GM12878 (cell line): ENCODE data around the gene ATP6V0C. TPM values are rescaled to one million over a fixed set of nuclear protein-coding genes. Genes with fewer than 3 reads are reported as not detected.
A peak's percentile ranks its signal among the peaks of the same experiment; 100 is the strongest.
"Not testable (repeated sequence)": the region's sequence is repeated elsewhere in the genome, so short reads cannot be mapped to it uniquely, and the experiment has no call there.

Experiments
- ATAC-seq: fragments of 200-7000 bp; cut with Tn5 transposase; 3 replicates; pipeline ENCODE4 v1.9.1; 2020; ENCODE audit warnings: mild to moderate bottlenecking, moderate library complexity
- BruUV-seq: library from RNA; stranded (reverse); fragments of 400-500 nt; replicated peaks from 2 replicates; lab custom pipeline; 2021; lab: Mats Ljungman, UMichigan
- CTCF ChIA-PET: fragments of 300-600 bp; sonication (Branson Sonifier 250); formaldehyde crosslinking; extraction: SDS; loops from one replicate; lab custom pipeline; 2021; ENCODE audit warnings: inconsistent platforms; lab: Yijun Ruan, JAX
- POLR2A ChIA-PET: fragments of 350-600 bp; formaldehyde crosslinking; extraction: SDS; loops from one replicate; lab custom pipeline; 2021; ENCODE audit warnings: inconsistent platforms; lab: Charles Lee
- RAD21 ChIA-PET: fragments of 300-600 bp; sonication (Branson Sonifier 250); formaldehyde crosslinking; loops from one replicate; lab custom pipeline; 2023; ENCODE audit warnings: antibody characterized with exemption; ENCODE audit not compliant: unreplicated experiment; lab: Charles Lee
- SMC1A ChIA-PET: fragments of 300-600 bp; sonication (Branson Sonifier 250); formaldehyde crosslinking; loops from one replicate; lab custom pipeline; 2023; ENCODE audit not compliant: unreplicated experiment, uncharacterized antibody; lab: Charles Lee
- DNase-seq: peaks from one replicate; pipeline ENCODE4 v3.0.0-alpha.2; 2011; ENCODE audit warnings: low read depth, low spot score
- FAIRE-seq: peaks from 3 replicates; lab custom pipeline; 2011; peaks lifted over from hg19 to GRCh38; lab: Jason Lieb, UNC
- H2AFZ ChIP-seq: 2 replicates; pipeline ENCODE4 v1.6.0; 2011; ENCODE audit warnings: low read depth, low read length, control low read depth; ENCODE audit not compliant: control insufficient read depth
- H3K27ac ChIP-seq: 2 replicates; pipeline ENCODE4 v1.5.1; 2011; ENCODE audit warnings: control low read depth; ENCODE audit not compliant: control insufficient read depth, insufficient read depth
- H3K27me3 ChIP-seq, 2 experiments: replicated peaks in 1 of 2; 2 replicates each; pipeline versions ENCODE4 v1.6.0 to v1.6.1; 2011; ENCODE audit warnings: low read length in 1 of 2; ENCODE audit not compliant: control insufficient read depth in 2 of 2, insufficient read depth in 2 of 2
- H3K36me3 ChIP-seq, 2 experiments: 2 replicates each; pipeline ENCODE4 v1.5.1; 2011; ENCODE audit warnings: low read length in 1 of 2; ENCODE audit not compliant: control insufficient read depth in 2 of 2, insufficient read depth in 2 of 2
- H3K4me1 ChIP-seq: 2 replicates; pipeline ENCODE4 v1.6.1; 2011; ENCODE audit warnings: mild to moderate bottlenecking, low read length, moderate library complexity, mixed read lengths; ENCODE audit not compliant: control insufficient read depth, insufficient read depth
- H3K4me2 ChIP-seq: 2 replicates; pipeline ENCODE4 v1.6.0; 2011; ENCODE audit warnings: control low read depth; ENCODE audit not compliant: control insufficient read depth, insufficient read depth
- H3K4me3 ChIP-seq: fragments of 200-600 bp; sonication (generic); 2 replicates; pipeline ENCODE4 v1.5.1; 2016
- H3K79me2 ChIP-seq: 2 replicates; pipeline ENCODE4 v1.6.0; 2011; ENCODE audit warnings: low read length; ENCODE audit not compliant: control insufficient read depth, insufficient read depth
- H3K9ac ChIP-seq: 2 replicates; pipeline ENCODE4 v1.8.0; 2011; ENCODE audit warnings: low read length, control low read depth, mixed read lengths; ENCODE audit not compliant: control insufficient read depth, insufficient read depth
- H3K9me3 ChIP-seq: replicated peaks from 3 replicates; pipeline ENCODE4 v1.5.1; 2011; ENCODE audit warnings: mild to moderate bottlenecking, low read length; ENCODE audit not compliant: control insufficient read depth, insufficient read depth
- H4K20me1 ChIP-seq: 2 replicates; pipeline ENCODE4 v1.6.0; 2011; ENCODE audit not compliant: control insufficient read depth, insufficient read depth
- WGBS: methylation state at CpG from one replicate; pipeline ENCODE4 v1.1.6; 2016; ENCODE audit warnings: low lambda C conversion rate; ENCODE audit not compliant: insufficient replicate concordance, insufficient coverage; ENCODE audit errors: missing lambda C conversion rate; 5-methylcytosine and 5-hydroxymethylcytosine counted together
- in situ Hi-C: fragments of 300-500 bp; cut with MboI; formaldehyde crosslinking; loops from 9 replicates; pipeline ENCODE4 v1.14.3; 2018; ENCODE audit warnings: mixed read lengths
- intact Hi-C: fragments of 100-400 bp; cut with micrococcal nuclease; formaldehyde crosslinking; loops from one replicate; pipeline ENCODE4 v1.14.2; 2022; ENCODE audit not compliant: unreplicated experiment
- polyA plus RNA-seq, 11 experiments: library from polyadenylated mRNA; depleted of rRNA in 4 of 11; unstranded in 6 of 11; stranded (reverse) in 5 of 11; fragments of >200 nt; fragmentation: Nextera tagmentation in 4 of 11; fragmentation: Illumina TruSeq in 1 of 11; extraction: Ambion mirVana in 4 of 11; extraction: Trizol in 1 of 11; gene quantifications; 1 replicate in 1 of 11; 2 replicates in 10 of 11; pipeline versions ENCODE4 v1.2.1 to v1.2.3, GENCODE V29; 2011 to 2016; ENCODE audit warnings: inconsistent platforms in 2 of 11, missing spikeins in 2 of 11, low read depth in 1 of 11
- total RNA-seq, 4 experiments: library from RNA; depleted of rRNA in 3 of 4; stranded (reverse); fragments of >200 nt in 3 of 4; fragmentation: Illumina TruSeq in 1 of 4; extraction: Trizol in 1 of 4; gene quantifications; 2 replicates each; pipeline versions ENCODE4 v1.2.1 to v1.2.3, GENCODE V29; 2013 to 2021

ATP6V0C gene
- total and polyA plus RNA-seq, 10 of the 15 experiments (the other 5 are each of a cell fraction or from before 2014, with no cell fraction given), result 2.4 to 135 (median 18.4) TPM

GRCh38 chr16:2550283-2550878, 36.6 kb downstream of the ATP6V0C start:
- WGBS, result no CpG with 5 or more reads among the region's 14 CpGs
- H3K4me2 ChIP-seq, DNase-seq, BruUV-seq, H3K4me3 ChIP-seq, intact Hi-C loops, H3K36me3 ChIP-seq, POLR2A ChIA-PET, H3K27ac ChIP-seq, H2AFZ ChIP-seq, ATAC-seq, H3K79me2 ChIP-seq, H4K20me1 ChIP-seq, SMC1A ChIA-PET, H3K27me3 ChIP-seq, H3K9me3 ChIP-seq, in situ Hi-C loops, H3K4me1 ChIP-seq, RAD21 ChIA-PET, H3K9ac ChIP-seq, CTCF ChIA-PET: not testable (repeated sequence)
- FAIRE-seq, result peak; percentile 66

- H3K4me1 ChIP-seq, intact Hi-C loops, POLR2A ChIA-PET, in situ Hi-C loops, SMC1A ChIA-PET, CTCF ChIA-PET, H3K4me3 ChIP-seq, ATAC-seq, FAIRE-seq, BruUV-seq, H3K4me2 ChIP-seq, H2AFZ ChIP-seq, DNase-seq, H3K79me2 ChIP-seq, H3K27ac ChIP-seq, H3K36me3 ChIP-seq, H3K9ac ChIP-seq, H3K27me3 ChIP-seq, H3K9me3 ChIP-seq, H4K20me1 ChIP-seq: not testable (repeated sequence)
- 86% methylated on average over 11 of the region's 17 CpGs for WGBS
- RAD21 ChIA-PET, result interaction anchor here (0.7 kb wide), 1 partner anchor 19 kb away, joined by 3 read pairs; no protein-coding TSS in a partner anchor
Measured at GRCh38 chr16:2551420-2551889, 37.7 kb downstream of the ATP6V0C start.

GRCh38 chr16:2554709-2555425, 41.1 kb downstream of the ATP6V0C start:
- H3K9me3 ChIP-seq, H3K4me3 ChIP-seq, FAIRE-seq, H3K36me3 ChIP-seq, H3K27me3 ChIP-seq, H3K79me2 ChIP-seq, BruUV-seq, SMC1A ChIA-PET, in situ Hi-C loops, H3K9ac ChIP-seq, RAD21 ChIA-PET, H3K4me2 ChIP-seq, CTCF ChIA-PET, POLR2A ChIA-PET, H2AFZ ChIP-seq, intact Hi-C loops, DNase-seq, H3K27ac ChIP-seq, H3K4me1 ChIP-seq, H4K20me1 ChIP-seq: not testable (repeated sequence)
- peak; percentile 67 for ATAC-seq
- WGBS, result no CpG with 5 or more reads among the region's 13 CpGs

- H3K4me3 ChIP-seq, H3K9ac ChIP-seq, ATAC-seq, RAD21 ChIA-PET, H2AFZ ChIP-seq, H3K36me3 ChIP-seq, H3K4me2 ChIP-seq, DNase-seq, POLR2A ChIA-PET, H3K9me3 ChIP-seq, CTCF ChIA-PET, SMC1A ChIA-PET, H3K4me1 ChIP-seq, H3K27ac ChIP-seq, intact Hi-C loops, H3K79me2 ChIP-seq, BruUV-seq, H4K20me1 ChIP-seq, FAIRE-seq, in situ Hi-C loops, H3K27me3 ChIP-seq: not testable (repeated sequence)
- WGBS, result 97% methylated on average over 6 of the region's 15 CpGs
Measured at GRCh38 chr16:2557150-2557549, 43.4 kb downstream of the ATP6V0C start.
